GM12878 (cell line): ENCODE measurements around the gene SERTAD2. TPM values are rescaled to one million over a fixed set of nuclear protein-coding genes. Genes with fewer than 3 reads are reported as not detected.

Source experiments
- ATAC-seq: fragments of 200-7000 bp; cut with Tn5 transposase; 3 replicates; pipeline ENCODE4 v1.9.1; 2020; ENCODE audit warnings: mild to moderate bottlenecking, moderate library complexity
- BruUV-seq: library from RNA; stranded (reverse); fragments of 400-500 nt; replicated peaks from 2 replicates; lab custom pipeline; 2021; lab: Mats Ljungman, UMichigan
- CTCF ChIA-PET: fragments of 300-600 bp; sonication (Branson Sonifier 250); formaldehyde crosslinking; extraction: SDS; loops from one replicate; lab custom pipeline; 2021; ENCODE audit warnings: inconsistent platforms; lab: Yijun Ruan, JAX
- POLR2A ChIA-PET: fragments of 350-600 bp; formaldehyde crosslinking; extraction: SDS; loops from one replicate; lab custom pipeline; 2021; ENCODE audit warnings: inconsistent platforms; lab: Charles Lee
- RAD21 ChIA-PET: fragments of 300-600 bp; sonication (Branson Sonifier 250); formaldehyde crosslinking; loops from one replicate; lab custom pipeline; 2023; ENCODE audit warnings: antibody characterized with exemption; ENCODE audit not compliant: unreplicated experiment; lab: Charles Lee
- SMC1A ChIA-PET: fragments of 300-600 bp; sonication (Branson Sonifier 250); formaldehyde crosslinking; loops from one replicate; lab custom pipeline; 2023; ENCODE audit not compliant: unreplicated experiment, uncharacterized antibody; lab: Charles Lee
- DNase-seq: peaks from one replicate; pipeline ENCODE4 v3.0.0-alpha.2; 2011; ENCODE audit warnings: low read depth, low spot score
- FAIRE-seq: peaks from 3 replicates; lab custom pipeline; 2011; peaks lifted over from hg19 to GRCh38; lab: Jason Lieb, UNC
- H2AFZ ChIP-seq: 2 replicates; pipeline ENCODE4 v1.6.0; 2011; ENCODE audit warnings: low read depth, low read length, control low read depth; ENCODE audit not compliant: control insufficient read depth
- H3K27ac ChIP-seq: 2 replicates; pipeline ENCODE4 v1.5.1; 2011; ENCODE audit warnings: control low read depth; ENCODE audit not compliant: control insufficient read depth, insufficient read depth
- H3K27me3 ChIP-seq, 2 experiments: replicated peaks in 1 of 2; 2 replicates each; pipeline versions ENCODE4 v1.6.0 to v1.6.1; 2011; ENCODE audit warnings: low read length in 1 of 2; ENCODE audit not compliant: control insufficient read depth in 2 of 2, insufficient read depth in 2 of 2
- H3K36me3 ChIP-seq, 2 experiments: 2 replicates each; pipeline ENCODE4 v1.5.1; 2011; ENCODE audit warnings: low read length in 1 of 2; ENCODE audit not compliant: control insufficient read depth in 2 of 2, insufficient read depth in 2 of 2
- H3K4me1 ChIP-seq: 2 replicates; pipeline ENCODE4 v1.6.1; 2011; ENCODE audit warnings: mild to moderate bottlenecking, low read length, moderate library complexity, mixed read lengths; ENCODE audit not compliant: control insufficient read depth, insufficient read depth
- H3K4me2 ChIP-seq: 2 replicates; pipeline ENCODE4 v1.6.0; 2011; ENCODE audit warnings: control low read depth; ENCODE audit not compliant: control insufficient read depth, insufficient read depth
- H3K4me3 ChIP-seq: fragments of 200-600 bp; sonication (generic); 2 replicates; pipeline ENCODE4 v1.5.1; 2016
- H3K79me2 ChIP-seq: 2 replicates; pipeline ENCODE4 v1.6.0; 2011; ENCODE audit warnings: low read length; ENCODE audit not compliant: control insufficient read depth, insufficient read depth
- H3K9ac ChIP-seq: 2 replicates; pipeline ENCODE4 v1.8.0; 2011; ENCODE audit warnings: low read length, control low read depth, mixed read lengths; ENCODE audit not compliant: control insufficient read depth, insufficient read depth
- H3K9me3 ChIP-seq: replicated peaks from 3 replicates; pipeline ENCODE4 v1.5.1; 2011; ENCODE audit warnings: mild to moderate bottlenecking, low read length; ENCODE audit not compliant: control insufficient read depth, insufficient read depth
- H4K20me1 ChIP-seq: 2 replicates; pipeline ENCODE4 v1.6.0; 2011; ENCODE audit not compliant: control insufficient read depth, insufficient read depth
- BACH1 ChIP-seq: fragments of 450-650 bp; IDR thresholded peaks from 2 replicates; pipeline ENCODE4 v1.6.1; 2017; ENCODE audit warnings: mild to moderate bottlenecking, borderline replicate concordance
- BCL11A ChIP-seq: IDR thresholded peaks from 2 replicates; pipeline ENCODE4 v1.6.1; 2011; ENCODE audit warnings: low read depth, low read length
- IRF4 ChIP-seq: IDR thresholded peaks from 2 replicates; pipeline ENCODE4 v1.6.1; 2011; ENCODE audit warnings: low read depth, low read length
- JUNB ChIP-seq: IDR thresholded peaks from 2 replicates; pipeline ENCODE4 v1.6.1; 2016; ENCODE audit warnings: antibody characterized with exemption, mild to moderate bottlenecking
- KLF5 ChIP-seq: fragments of 450-650 bp; IDR thresholded peaks from 2 replicates; pipeline ENCODE4 v1.6.1; 2014; ENCODE audit warnings: mild to moderate bottlenecking; ENCODE audit not compliant: partially characterized antibody
- PAX5 ChIP-seq: IDR thresholded peaks from 2 replicates; pipeline ENCODE4 v1.6.1; 2011; ENCODE audit warnings: low read depth, low read length, borderline replicate concordance
- RAD51 ChIP-seq: fragments of 450-650 bp; IDR thresholded peaks from 2 replicates; pipeline ENCODE4 v1.6.1; 2016; ENCODE audit warnings: moderate library complexity, mild to moderate bottlenecking, inconsistent platforms
- SRF ChIP-seq, 2 experiments: IDR thresholded peaks; 2 replicates each; pipeline ENCODE4 v1.6.1; 2011; ENCODE audit warnings: low read depth in 2 of 2, low read length in 2 of 2, mild to moderate bottlenecking in 1 of 2, moderate library complexity in 1 of 2
- STAT1 ChIP-seq: fragments of 450-650 bp; conservative IDR thresholded peaks from 2 replicates; pipeline ENCODE4 v1.6.1; 2014; ENCODE audit warnings: antibody characterized with exemption, mild to moderate bottlenecking
- SUZ12 ChIP-seq: fragments of 200-600 bp; sonication (generic); IDR thresholded peaks from one replicate; pipeline ENCODE4 v1.6.1; 2018; ENCODE audit warnings: antibody characterized with exemption, mild to moderate bottlenecking; ENCODE audit not compliant: unreplicated experiment
- ZNF217 ChIP-seq: fragments of 450-650 bp; IDR thresholded peaks from 2 replicates; pipeline ENCODE4 v1.6.1; 2017; ENCODE audit warnings: antibody characterized with exemption, mild to moderate bottlenecking
- WGBS: methylation state at CpG from one replicate; pipeline ENCODE4 v1.1.6; 2016; ENCODE audit warnings: low lambda C conversion rate; ENCODE audit not compliant: insufficient replicate concordance, insufficient coverage; ENCODE audit errors: missing lambda C conversion rate; 5-methylcytosine and 5-hydroxymethylcytosine counted together
- in situ Hi-C: fragments of 300-500 bp; cut with MboI; formaldehyde crosslinking; loops from 9 replicates; pipeline ENCODE4 v1.14.3; 2018; ENCODE audit warnings: mixed read lengths
- intact Hi-C: fragments of 100-400 bp; cut with micrococcal nuclease; formaldehyde crosslinking; loops from one replicate; pipeline ENCODE4 v1.14.2; 2022; ENCODE audit not compliant: unreplicated experiment
- polyA plus RNA-seq, 11 experiments: library from polyadenylated mRNA; depleted of rRNA in 4 of 11; unstranded in 6 of 11; stranded (reverse) in 5 of 11; fragments of >200 nt; fragmentation: Nextera tagmentation in 4 of 11; fragmentation: Illumina TruSeq in 1 of 11; extraction: Ambion mirVana in 4 of 11; extraction: Trizol in 1 of 11; gene quantifications; 1 replicate in 1 of 11; 2 replicates in 10 of 11; pipeline versions ENCODE4 v1.2.1 to v1.2.3, GENCODE V29; 2011 to 2016; ENCODE audit warnings: inconsistent platforms in 2 of 11, missing spikeins in 2 of 11, low read depth in 1 of 11
- total RNA-seq, 4 experiments: library from RNA; depleted of rRNA in 3 of 4; stranded (reverse); fragments of >200 nt in 3 of 4; fragmentation: Illumina TruSeq in 1 of 4; extraction: Trizol in 1 of 4; gene quantifications; 2 replicates each; pipeline versions ENCODE4 v1.2.1 to v1.2.3, GENCODE V29; 2013 to 2021
- TF ChIP-seq, protein P1 (sequence below): IDR thresholded peaks from 2 replicates; pipeline ENCODE4 v1.6.1; 2011; ENCODE audit warnings: low read depth, mild to moderate bottlenecking, low read length, moderate library complexity, borderline replicate concordance; ENCODE audit errors: extremely low read depth
- TF ChIP-seq, protein P2 (sequence below): IDR thresholded peaks from 2 replicates; pipeline ENCODE4 v1.6.1; 2011; ENCODE audit warnings: borderline replicate concordance, low read depth, mild to moderate bottlenecking, moderate library complexity, mixed read lengths, low read length; ENCODE audit not compliant: insufficient read depth; ENCODE audit errors: extremely low read length
- TF ChIP-seq, protein P3 (sequence below): IDR thresholded peaks from 2 replicates; pipeline ENCODE4 v1.6.1; 2011; ENCODE audit warnings: mild to moderate bottlenecking, low read depth, low read length, moderate library complexity; ENCODE audit not compliant: insufficient replicate concordance

SERTAD2 gene
- total and polyA plus RNA-seq, 10 of the 15 experiments (the other 5 are each of a cell fraction or from before 2014, with no cell fraction given), result 7.9 to 28.7 (median 20.1) TPM

DNA sequence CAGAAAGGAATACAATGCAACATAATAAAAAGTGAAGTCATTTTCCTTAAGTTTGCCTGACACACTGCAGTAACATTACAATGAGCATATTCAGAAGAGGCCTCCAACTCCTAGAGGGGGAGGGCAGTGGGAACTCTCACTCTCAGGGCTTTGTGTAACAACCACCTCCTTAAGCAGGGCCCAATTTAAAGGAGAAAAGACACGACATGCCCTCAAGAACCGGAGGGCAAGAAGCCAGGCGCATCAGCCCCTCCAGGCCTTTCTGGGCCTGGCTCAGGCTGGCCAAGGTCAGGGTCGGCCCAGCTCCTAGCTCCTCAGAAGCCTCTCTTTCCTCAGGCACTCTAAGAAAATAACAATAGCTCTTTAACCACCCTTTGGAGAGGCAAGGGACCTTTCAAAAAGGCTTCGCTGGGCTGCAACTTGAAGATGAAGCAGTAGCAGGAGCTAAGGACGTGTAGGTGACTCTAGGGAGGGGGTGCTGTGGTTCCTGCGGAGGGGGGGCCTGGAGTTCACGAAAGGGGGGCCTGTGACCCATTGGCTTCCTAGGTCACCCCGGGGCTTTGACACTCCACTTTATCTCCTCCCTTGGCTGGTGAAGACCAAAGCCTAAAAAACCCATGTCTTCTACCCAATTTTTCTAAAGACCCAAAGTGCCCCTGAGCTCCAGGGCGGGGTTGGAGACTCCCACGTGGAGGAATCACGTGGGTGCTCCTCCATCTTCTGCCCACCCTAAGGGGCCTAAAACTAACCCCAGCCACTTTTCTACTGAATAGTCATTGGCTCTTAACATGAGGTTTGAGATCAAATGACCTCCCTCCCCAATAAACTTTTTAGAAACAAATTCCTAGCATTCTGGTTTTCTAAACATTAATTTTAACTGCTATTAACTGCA lies 13.3 kb downstream of the SERTAD2 start:
- H3K9ac ChIP-seq, result peak overlapping the region; percentile 11
- intact Hi-C loops (no loop called here), in situ Hi-C loops (loop anchor here (5.0 to 10.0 kb wide), 2 partner anchors 194 to 222 kb away; no protein-coding TSS in a partner anchor)
- no peak for DNase-seq
- peaks cover 13 to 17% of the 10 kb centered on the region in 2 experiments for H3K36me3 ChIP-seq
- 36% methylated on average over 12 of the region's 12 CpGs for WGBS
- H2AFZ ChIP-seq, result no peak overlapping the region
- ChIA-PET CTCF (interaction anchor here (1.2 to 3.1 kb wide), 11 partner anchors 12 to 310 kb away, joined by 3 to 18 read pairs (median 4); no protein-coding TSS in a partner anchor), RAD21 (interaction anchor here (0.6 to 4.8 kb wide), 11 partner anchors 10 to 310 kb away, joined by 3 to 36 read pairs (median 3); partner anchors contain the start of gene SERTAD2), SMC1A (interaction anchor here (0.7 to 33.0 kb wide), 12 partner anchors 8 to 192 kb away, joined by 3 to 945 read pairs (median 3); partner anchors contain the start of gene SERTAD2), POLR2A (interaction anchor here (0.7 to 10.0 kb wide), 5 partner anchors 12 to 191 kb away, joined by 3 to 131 read pairs (median 7); partner anchors contain the start of gene SERTAD2)
- ATAC-seq, result no peak
- no peak for FAIRE-seq
- H3K79me2 ChIP-seq, result peaks cover 100% of the 10 kb centered on the region
- no peaks in the 10 kb centered on the region for H4K20me1 ChIP-seq
- peak overlapping the region; percentile 95 for H3K27ac ChIP-seq
- peak overlapping the region; percentile 7; the same call in 1 of the 2 replicates for H3K4me3 ChIP-seq
- H3K4me1 ChIP-seq, result peaks cover 81% of the 10 kb centered on the region
- TF ChIP-seq, protein P1, sequence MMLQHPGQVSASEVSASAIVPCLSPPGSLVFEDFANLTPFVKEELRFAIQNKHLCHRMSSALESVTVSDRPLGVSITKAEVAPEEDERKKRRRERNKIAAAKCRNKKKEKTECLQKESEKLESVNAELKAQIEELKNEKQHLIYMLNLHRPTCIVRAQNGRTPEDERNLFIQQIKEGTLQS, result peak; percentile 21; the same call in 1 of the 2 replicates
- peak; percentile 81 for TF ChIP-seq RAD51
- no peak for TF ChIP-seq PAX5
- TF ChIP-seq, protein P2, sequence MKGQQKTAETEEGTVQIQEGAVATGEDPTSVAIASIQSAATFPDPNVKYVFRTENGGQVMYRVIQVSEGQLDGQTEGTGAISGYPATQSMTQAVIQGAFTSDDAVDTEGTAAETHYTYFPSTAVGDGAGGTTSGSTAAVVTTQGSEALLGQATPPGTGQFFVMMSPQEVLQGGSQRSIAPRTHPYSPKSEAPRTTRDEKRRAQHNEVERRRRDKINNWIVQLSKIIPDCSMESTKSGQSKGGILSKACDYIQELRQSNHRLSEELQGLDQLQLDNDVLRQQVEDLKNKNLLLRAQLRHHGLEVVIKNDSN, result peak; percentile 26
- no peak for TF ChIP-seq BACH1
- no peak for TF ChIP-seq KLF5
- no peak for TF ChIP-seq ZNF217
- no peak for TF ChIP-seq IRF4
- TF ChIP-seq STAT1, result no peak
- TF ChIP-seq, protein P3, sequence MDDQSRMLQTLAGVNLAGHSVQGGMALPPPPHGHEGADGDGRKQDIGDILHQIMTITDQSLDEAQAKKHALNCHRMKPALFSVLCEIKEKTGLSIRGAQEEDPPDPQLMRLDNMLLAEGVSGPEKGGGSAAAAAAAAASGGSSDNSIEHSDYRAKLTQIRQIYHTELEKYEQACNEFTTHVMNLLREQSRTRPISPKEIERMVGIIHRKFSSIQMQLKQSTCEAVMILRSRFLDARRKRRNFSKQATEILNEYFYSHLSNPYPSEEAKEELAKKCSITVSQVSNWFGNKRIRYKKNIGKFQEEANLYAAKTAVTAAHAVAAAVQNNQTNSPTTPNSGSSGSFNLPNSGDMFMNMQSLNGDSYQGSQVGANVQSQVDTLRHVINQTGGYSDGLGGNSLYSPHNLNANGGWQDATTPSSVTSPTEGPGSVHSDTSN, result no peak
- no peak for TF ChIP-seq SRF (IDR thresholded peaks at IDR 0.05; ENCODE audit: low read depth in 2 of 2, low read length in 2 of 2)
- TF ChIP-seq SUZ12, result no peak
- no peak for TF ChIP-seq BCL11A
- TF ChIP-seq JUNB, result no peak
- H3K4me2 ChIP-seq, result peak overlapping the region; percentile 63
- H3K27me3 ChIP-seq, result no peaks in the 10 kb centered on the region
- no peaks in the 10 kb centered on the region for H3K9me3 ChIP-seq
- no TSS peak for BruUV-seq
